H1 (cell line): Measurements from ENCODE around the gene SEMA7A.
"Not testable (repeated sequence)": the region's sequence is repeated elsewhere in the genome, so short reads cannot be mapped to it uniquely, and the experiment has no call there.

ENCODE experiments used
- CREB1 ChIP-seq: IDR thresholded peaks from 2 replicates; pipeline ENCODE4 v1.6.1; 2012; ENCODE audit warnings: inconsistent platforms
- CTCF ChIP-seq, 3 experiments: IDR thresholded peaks; 1 replicate in 2 of 3; 2 replicates in 1 of 3; pipeline versions ENCODE4 v1.5.1 to v1.6.1; 2011; ENCODE audit warnings: low read length in 3 of 3, mild to moderate bottlenecking in 3 of 3, inconsistent platforms in 2 of 3, low read depth in 1 of 3, moderate library complexity in 1 of 3; ENCODE audit not compliant: insufficient read depth in 1 of 3; ENCODE audit errors: control extremely low read depth in 1 of 3
- EZH2 ChIP-seq: fragments of 200-600 bp; sonication (generic); IDR thresholded peaks from 2 replicates; pipeline ENCODE4 v1.7.1; 2012; ENCODE audit warnings: low read depth, mild to moderate bottlenecking, moderate library complexity, low read length, inconsistent platforms; ENCODE audit not compliant: severe bottlenecking
- SRF ChIP-seq: IDR thresholded peaks from 2 replicates; pipeline ENCODE4 v1.6.1; 2011; ENCODE audit warnings: mild to moderate bottlenecking, low read depth, low read length, moderate library complexity

- not testable (repeated sequence) for TF ChIP-seq CREB1; CTCF (IDR thresholded peaks at IDR 0.05; ENCODE audit: control extremely low read depth in 1 of 3, insufficient read depth in 1 of 3, low read depth in 1 of 3, low read length in 3 of 3); EZH2; SRF
These were observed 37.9 kb upstream of the SEMA7A start for GRCh38 chr15:74471621-74472020.
